HuH-7.5 (cell line): ENCODE results near the gene OR10P1.

Experiments
- DNase-seq: peaks from one replicate; pipeline ENCODE4 v3.0.0; 2011; ENCODE audit warnings: low spot score

The OR10P1 gene

DNA sequence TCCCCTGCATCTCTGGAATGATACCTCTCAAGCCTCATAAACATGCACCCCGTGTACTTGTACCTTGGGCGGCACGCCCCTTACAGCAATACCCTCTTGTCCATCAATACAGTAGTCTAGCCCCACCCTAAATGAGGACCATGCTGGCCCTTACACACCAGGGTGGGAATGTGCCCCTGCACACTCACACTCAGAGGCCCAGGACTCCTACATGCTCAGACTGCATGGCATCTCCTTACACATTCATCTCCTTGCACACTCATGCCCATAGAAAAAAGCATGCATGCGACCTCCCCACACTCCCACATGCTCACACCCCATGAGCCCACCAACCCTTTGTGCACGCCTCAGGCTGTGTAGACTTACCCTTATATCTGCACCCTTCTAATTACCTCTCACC lies 49.0 kb downstream of the OR10P1 start:
- DNase-seq, result no peak

DNA sequence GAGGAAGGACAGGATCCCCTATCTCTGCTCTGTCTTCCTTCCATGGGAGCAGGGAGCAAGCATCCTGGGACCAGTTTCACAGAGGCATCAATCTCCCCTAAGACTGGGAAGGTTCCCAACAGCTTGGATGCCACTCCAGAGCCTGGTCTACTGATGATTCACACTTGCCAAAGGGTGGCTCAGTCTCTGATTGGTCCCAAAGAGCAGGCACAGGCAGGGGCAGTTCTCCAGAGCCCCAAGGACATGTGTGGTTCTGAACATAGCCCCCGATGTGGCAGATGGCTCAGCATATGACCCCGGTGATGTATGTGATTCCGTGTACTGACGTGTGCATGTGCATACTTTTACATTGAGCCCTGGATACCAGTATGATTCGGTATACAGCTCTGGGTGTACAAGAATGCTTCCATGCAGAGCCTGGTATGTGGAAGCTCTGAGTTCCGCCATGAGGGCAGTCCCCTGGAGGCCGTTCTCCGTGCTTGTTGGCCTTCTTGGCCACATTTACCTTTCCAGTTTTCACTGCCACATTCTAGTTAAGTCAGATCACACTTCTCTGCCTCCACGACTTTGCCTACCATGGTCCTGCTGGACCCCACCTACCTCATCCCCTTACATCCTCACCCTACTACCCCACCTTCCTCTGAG lies 49.8 kb downstream of the OR10P1 start:
- DNase-seq, result no peak
